SU-DHL-6 (cell line): ENCODE results near the gene ZBTB17.

Source experiments
- H2AFZ ChIP-seq: fragments of 200-600 bp; sonication (generic); 2 replicates; pipeline ENCODE4 v1.6.1; 2014; ENCODE audit warnings: low read depth, mild to moderate bottlenecking, moderate library complexity, mixed read lengths, antibody characterized with exemption, low read length; ENCODE audit not compliant: severe bottlenecking
- H3F3A ChIP-seq: fragments of 200-600 bp; shearing (Covaris generic); 2 replicates; pipeline ENCODE4 v1.6.0; 2016; ENCODE audit warnings: antibody characterized with exemption, mild to moderate bottlenecking; ENCODE audit not compliant: insufficient read depth
- H3K27ac ChIP-seq: fragments of 200-600 bp; sonication (generic); 2 replicates; pipeline ENCODE4 v1.5.1; 2016; ENCODE audit warnings: low read depth, mild to moderate bottlenecking, low read length, moderate library complexity, mixed read lengths
- H3K27me3 ChIP-seq: fragments of 200-600 bp; sonication (generic), shearing (Covaris generic); 2 replicates; pipeline ENCODE4 v1.6.0; 2014; ENCODE audit warnings: mild to moderate bottlenecking, low read length
- H3K36me3 ChIP-seq: fragments of 200-600 bp; sonication (generic); 2 replicates; pipeline ENCODE4 v1.6.1; 2014; ENCODE audit warnings: mild to moderate bottlenecking, low read length, mixed read lengths
- H3K4me2 ChIP-seq: fragments of 300-600, 200-600 bp; shearing (Covaris generic), sonication (generic); 2 replicates; pipeline ENCODE4 v1.6.0; 2014; ENCODE audit warnings: low read length, low read depth, mild to moderate bottlenecking; ENCODE audit not compliant: poor library complexity, severe bottlenecking
- H3K4me3 ChIP-seq: fragments of 200-600 bp; sonication (generic); 2 replicates; pipeline ENCODE4 v1.5.1; 2014; ENCODE audit warnings: antibody characterized with exemption, low read length, mild to moderate bottlenecking, mixed read lengths; ENCODE audit not compliant: insufficient read depth, poor library complexity, severe bottlenecking
- H3K79me2 ChIP-seq: fragments of 200-600 bp; sonication (generic); 2 replicates; pipeline ENCODE4 v1.6.1; 2014; ENCODE audit warnings: mild to moderate bottlenecking, low read length, moderate library complexity; ENCODE audit not compliant: insufficient read depth
- H3K9ac ChIP-seq: fragments of 200-600 bp; sonication (generic); 2 replicates; pipeline ENCODE4 v1.7.0; 2014; ENCODE audit warnings: mild to moderate bottlenecking, low read length
- H3K9me2 ChIP-seq: fragments of 200-600 bp; sonication (generic); replicated peaks from 2 replicates; pipeline ENCODE4 v1.6.1; 2014; ENCODE audit warnings: low read length; ENCODE audit not compliant: insufficient read depth
- H3K9me3 ChIP-seq: fragments of 200-600 bp; sonication (generic); 2 replicates; pipeline ENCODE4 v1.6.1; 2014; ENCODE audit warnings: low read length, mixed read lengths; ENCODE audit not compliant: insufficient read depth
- H4K20me1 ChIP-seq: fragments of 200-600 bp; sonication (generic); 2 replicates; pipeline ENCODE4 v1.6.1; 2014; ENCODE audit warnings: low read depth, mild to moderate bottlenecking, antibody characterized with exemption, low read length, moderate library complexity, mixed read lengths
- CTCF ChIP-seq: fragments of 200-600 bp; sonication (generic); IDR thresholded peaks from one replicate; pipeline ENCODE4 v1.5.1; 2017; ENCODE audit warnings: antibody characterized with exemption, mild to moderate bottlenecking, low read length, moderate library complexity; ENCODE audit not compliant: insufficient read depth, poor library complexity, severe bottlenecking
- EZH2phosphoT487 ChIP-seq: fragments of 200-600 bp; sonication (generic), shearing (Covaris generic); conservative IDR thresholded peaks from 2 replicates; pipeline ENCODE4 v1.6.1; 2018; ENCODE audit warnings: mild to moderate bottlenecking, antibody characterized with exemption, low read length, moderate library complexity, mixed read lengths

Gene ZBTB17

GRCh38 chr1:15994081-15994480 is 18.2 kb upstream of the ZBTB17 start:
- no peaks in the 10 kb centered on the region for H3K9me2 ChIP-seq
- H2AFZ ChIP-seq: no peak overlapping the region
- H3F3A ChIP-seq: no peaks in the 10 kb centered on the region
- H3K27ac ChIP-seq: no peak overlapping the region
- TF ChIP-seq EZH2phosphoT487 (no peak), CTCF (no peak)
- no peaks in the 10 kb centered on the region for H4K20me1 ChIP-seq
- H3K4me3 ChIP-seq: no peak overlapping the region
- no peak overlapping the region for H3K9ac ChIP-seq
- H3K27me3 ChIP-seq: no peaks in the 10 kb centered on the region
- no peaks in the 10 kb centered on the region for H3K36me3 ChIP-seq
- no peaks in the 10 kb centered on the region for H3K9me3 ChIP-seq
- no peaks in the 10 kb centered on the region for H3K79me2 ChIP-seq
- H3K4me2 ChIP-seq: no peak overlapping the region

GRCh38 chr1:15993666-15994065 is 17.8 kb upstream of the ZBTB17 start:
- Histone ChIP-seq H4K20me1 (no peaks in the 10 kb centered on the region), H3K9me2 (no peaks in the 10 kb centered on the region), H3K4me3 (no peak overlapping the region), H3K27ac (no peak overlapping the region), H3K27me3 (no peaks in the 10 kb centered on the region), H3K36me3 (no peaks in the 10 kb centered on the region), H3K4me2 (no peak overlapping the region), H3K9me3 (no peaks in the 10 kb centered on the region), H2AFZ (no peak overlapping the region), H3K79me2 (no peaks in the 10 kb centered on the region), H3K9ac (no peak overlapping the region), H3F3A (no peaks in the 10 kb centered on the region)
- no peak for TF ChIP-seq EZH2phosphoT487
- TF ChIP-seq CTCF: no peak

DNA sequence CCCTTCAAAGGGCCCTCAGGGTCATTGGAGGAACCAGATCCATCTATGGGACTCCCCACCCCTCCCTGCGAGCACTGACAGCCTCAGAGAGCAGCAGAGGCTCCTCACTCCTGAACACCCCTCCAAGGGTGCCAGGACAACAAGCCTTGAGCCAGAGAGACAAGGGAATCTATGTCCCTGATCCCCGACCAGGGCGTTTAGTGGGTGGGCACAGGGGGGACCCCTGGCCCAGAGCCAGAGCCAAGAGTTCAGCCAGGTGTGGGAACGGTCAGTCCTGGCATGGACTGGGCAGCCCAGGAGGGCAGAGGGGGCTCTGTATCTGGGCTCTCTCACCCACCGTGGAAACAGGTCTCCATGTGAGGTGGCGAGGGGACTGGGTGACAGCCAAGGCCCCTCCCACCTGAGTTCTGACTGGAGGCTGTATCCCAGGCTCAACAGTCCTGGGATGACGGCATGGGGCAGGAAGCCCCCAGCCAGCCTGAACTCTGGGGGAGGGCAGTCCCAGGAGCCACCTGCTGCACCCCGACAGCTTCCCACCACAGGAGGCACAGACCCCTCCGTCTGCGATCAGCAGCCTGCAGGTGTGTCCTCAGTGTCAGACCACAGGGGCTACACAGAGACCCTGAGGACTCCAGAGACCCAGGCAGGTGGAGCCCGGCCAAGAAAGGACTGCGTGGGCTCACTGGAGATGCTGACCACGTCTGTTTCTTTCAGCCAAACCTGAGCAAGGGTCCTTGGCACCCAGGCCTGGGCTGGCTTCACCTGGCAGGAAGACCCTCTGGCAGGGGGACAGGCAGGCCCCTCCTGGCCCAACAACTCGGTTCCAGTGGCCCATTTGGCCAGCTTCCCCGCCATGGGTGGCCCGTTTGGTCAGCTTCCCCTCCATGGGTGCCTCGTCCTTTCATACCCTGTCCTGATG is 16.9 kb upstream of the ZBTB17 start:
- H3K79me2 ChIP-seq: no peaks in the 10 kb centered on the region
- H3K9ac ChIP-seq: no peak overlapping the region
- no peaks in the 10 kb centered on the region for H3K9me2 ChIP-seq
- no peak overlapping the region for H3K27ac ChIP-seq
- no peaks in the 10 kb centered on the region for H3K9me3 ChIP-seq
- H3F3A ChIP-seq: no peaks in the 10 kb centered on the region
- no peaks in the 10 kb centered on the region for H3K27me3 ChIP-seq
- H4K20me1 ChIP-seq: no peaks in the 10 kb centered on the region
- TF ChIP-seq CTCF (no peak), EZH2phosphoT487 (no peak)
- no peak overlapping the region for H2AFZ ChIP-seq
- no peaks in the 10 kb centered on the region for H3K36me3 ChIP-seq
- H3K4me3 ChIP-seq: no peak overlapping the region
- H3K4me2 ChIP-seq: no peak overlapping the region
